Keratinocyte (primary cell): ENCODE measurements around the gene PPP1R3E. TPM values are rescaled to one million over a fixed set of nuclear protein-coding genes. Genes with fewer than 3 reads are reported as not detected.

ENCODE experiments used
- DNase-seq: peaks from one replicate; pipeline ENCODE4 v3.0.0-alpha.2; 2011; ENCODE audit warnings: low read depth, missing footprints, low spot score
- FAIRE-seq: peaks from 2 replicates; lab custom pipeline; 2011; peaks lifted over from hg19 to GRCh38; lab: Jason Lieb, UNC
- H2AFZ ChIP-seq: 2 replicates; pipeline ENCODE4 v1.6.0; 2012; ENCODE audit warnings: low read length, control low read depth, inconsistent platforms; ENCODE audit not compliant: control insufficient read depth
- H3K27ac ChIP-seq: 2 replicates; pipeline ENCODE4 v1.5.1; 2011; ENCODE audit warnings: low read length; ENCODE audit not compliant: control insufficient read depth, insufficient read depth
- H3K27me3 ChIP-seq: 3 replicates; pipeline ENCODE4 v1.6.0; 2011; ENCODE audit warnings: low read length; ENCODE audit not compliant: control insufficient read depth, insufficient read depth; ENCODE audit errors: extremely low read depth
- H3K36me3 ChIP-seq, 2 experiments: 2 replicates in 1 of 2; 3 replicates in 1 of 2; pipeline ENCODE4 v1.5.1; 2011; ENCODE audit warnings: low read length in 2 of 2, mild to moderate bottlenecking in 1 of 2; ENCODE audit not compliant: control insufficient read depth in 2 of 2, insufficient read depth in 2 of 2; ENCODE audit errors: extremely low read depth in 1 of 2
- H3K4me1 ChIP-seq: 3 replicates; pipeline ENCODE4 v1.5.1; 2011; ENCODE audit warnings: low read length; ENCODE audit not compliant: control insufficient read depth, insufficient read depth; ENCODE audit errors: extremely low read depth
- H3K4me2 ChIP-seq: 3 replicates; pipeline ENCODE4 v1.6.0; 2011; ENCODE audit warnings: low read depth, low read length; ENCODE audit not compliant: control insufficient read depth, insufficient read depth; ENCODE audit errors: extremely low read depth
- H3K4me3 ChIP-seq, 3 experiments: fragments of 200-600 bp in 1 of 3; sonication (generic) in 1 of 3; 2 replicates in 2 of 3; 3 replicates in 1 of 3; pipeline ENCODE4 v1.5.1; 2011 to 2016; ENCODE audit warnings: low read length in 3 of 3, mild to moderate bottlenecking in 3 of 3, control low read depth in 2 of 3, inconsistent platforms in 1 of 3, low read depth in 1 of 3, mixed read lengths in 1 of 3, mixed run types in 1 of 3, moderate library complexity in 1 of 3; ENCODE audit not compliant: control insufficient read depth in 2 of 3, insufficient read depth in 2 of 3; ENCODE audit errors: extremely low read depth in 1 of 3
- H3K79me2 ChIP-seq: 2 replicates; pipeline ENCODE4 v1.6.0; 2012; ENCODE audit warnings: low read length; ENCODE audit not compliant: control insufficient read depth, insufficient read depth
- H3K9ac ChIP-seq: 3 replicates; pipeline ENCODE4 v1.6.0; 2011; ENCODE audit warnings: low read length; ENCODE audit not compliant: control insufficient read depth, insufficient read depth; ENCODE audit errors: extremely low read depth
- H3K9me1 ChIP-seq: 3 replicates; pipeline ENCODE4 v1.6.0; 2011; ENCODE audit warnings: low read length; ENCODE audit not compliant: control insufficient read depth, insufficient read depth; ENCODE audit errors: extremely low read depth
- H3K9me3 ChIP-seq: 2 replicates; pipeline ENCODE4 v1.5.1; 2012; ENCODE audit warnings: low read depth, low read length; ENCODE audit not compliant: control insufficient read depth
- H4K20me1 ChIP-seq: 3 replicates; pipeline ENCODE4 v1.6.0; 2011; ENCODE audit warnings: low read length; ENCODE audit not compliant: control insufficient read depth, insufficient read depth; ENCODE audit errors: extremely low read depth
- EZH2 ChIP-seq: IDR thresholded peaks from one replicate; pipeline ENCODE4 v1.6.1; 2012; ENCODE audit warnings: inconsistent platforms, mild to moderate bottlenecking, low read length, moderate library complexity
- dilution Hi-C: fragments of 300-500 bp; cut with MboI; formaldehyde crosslinking; loops from one replicate; pipeline ENCODE4 v1.7.0; 2020; ENCODE audit warnings: low sequenced_read_pairs; ENCODE audit not compliant: extremely low pct_ligation_motif_present
- polyA plus RNA-seq, 5 experiments: library from polyadenylated mRNA; depleted of rRNA in 3 of 5; stranded (reverse) in 3 of 5; stranded (forward) in 1 of 5; unstranded in 1 of 5; fragments of >200 nt; gene quantifications; 1 replicate in 1 of 5; 2 replicates in 3 of 5; 3 replicates in 1 of 5; pipeline versions ENCODE4 v1.2.1 to v1.2.3, GENCODE V29; 2011 to 2012; ENCODE audit warnings: missing spikeins in 2 of 5, low read depth in 1 of 5, low replicate concordance in 1 of 5
- TF ChIP-seq, protein P1 (sequence below), 3 experiments: IDR thresholded peaks in 1 of 3; conservative IDR thresholded peaks in 1 of 3; optimal IDR thresholded peaks in 1 of 3; 2 replicates in 2 of 3; 3 replicates in 1 of 3; pipeline versions ENCODE3 to v1.5.1; 2011; ENCODE audit warnings: low read length in 3 of 3, mild to moderate bottlenecking in 3 of 3, moderate library complexity in 2 of 3, control low read depth in 1 of 3, inconsistent platforms in 1 of 3; ENCODE audit not compliant: insufficient read depth in 2 of 3; ENCODE audit errors: extremely low read depth in 1 of 3

PPP1R3E gene
- polyA plus RNA-seq, 1 donor (not counting 4 experiments of a cell fraction or from before 2014, with no cell fraction given): 2.5 TPM

DNA sequence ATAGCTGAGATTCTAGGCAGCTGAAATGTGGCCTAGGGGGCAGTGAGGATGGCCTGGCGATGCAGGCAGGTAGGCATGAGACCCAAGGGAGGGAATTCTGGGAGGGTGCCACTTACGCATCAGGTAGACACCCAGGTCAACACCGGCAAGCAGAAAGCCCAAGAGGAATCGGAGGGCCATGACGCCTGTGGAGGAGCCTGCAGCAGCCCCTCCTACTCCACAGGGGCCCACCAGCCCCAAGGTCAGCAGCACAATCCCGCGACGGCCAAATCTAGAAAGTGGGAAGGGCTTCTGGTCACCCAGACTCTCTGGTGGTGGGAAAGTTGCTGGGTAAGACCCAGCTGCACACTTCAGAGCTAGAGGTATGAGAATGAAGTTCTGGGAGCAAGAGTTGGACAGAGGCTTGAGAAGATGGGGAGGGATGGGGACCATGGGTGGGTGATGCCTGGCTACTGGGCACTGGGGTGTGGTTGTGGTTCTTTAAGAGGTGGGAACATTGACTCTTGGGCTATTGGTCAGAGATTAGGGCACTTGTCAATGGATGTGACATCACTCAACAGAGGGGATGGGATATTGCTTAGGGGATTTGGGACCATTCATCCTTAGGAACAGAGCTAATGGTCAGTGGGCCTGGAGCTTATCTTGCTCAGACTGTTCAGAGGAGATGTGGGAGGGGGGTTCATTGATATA lies 46.6 kb upstream of the PPP1R3E start:
- Histone ChIP-seq H3K9me3 (no peaks in the 10 kb centered on the region), H3K4me3 (no peak overlapping the region), H3K4me1 (peaks cover 3% of the 10 kb centered on the region), H3K27me3 (peaks cover 22% of the 10 kb centered on the region), H3K9me1 (no peaks in the 10 kb centered on the region), H3K36me3 (no peaks in the 10 kb centered on the region), H3K27ac (no peak overlapping the region), H3K79me2 (no peaks in the 10 kb centered on the region), H3K9ac (no peak overlapping the region), H4K20me1 (no peaks in the 10 kb centered on the region), H2AFZ (no peak overlapping the region), H3K4me2 (no peak overlapping the region)
- TF ChIP-seq, protein P1, sequence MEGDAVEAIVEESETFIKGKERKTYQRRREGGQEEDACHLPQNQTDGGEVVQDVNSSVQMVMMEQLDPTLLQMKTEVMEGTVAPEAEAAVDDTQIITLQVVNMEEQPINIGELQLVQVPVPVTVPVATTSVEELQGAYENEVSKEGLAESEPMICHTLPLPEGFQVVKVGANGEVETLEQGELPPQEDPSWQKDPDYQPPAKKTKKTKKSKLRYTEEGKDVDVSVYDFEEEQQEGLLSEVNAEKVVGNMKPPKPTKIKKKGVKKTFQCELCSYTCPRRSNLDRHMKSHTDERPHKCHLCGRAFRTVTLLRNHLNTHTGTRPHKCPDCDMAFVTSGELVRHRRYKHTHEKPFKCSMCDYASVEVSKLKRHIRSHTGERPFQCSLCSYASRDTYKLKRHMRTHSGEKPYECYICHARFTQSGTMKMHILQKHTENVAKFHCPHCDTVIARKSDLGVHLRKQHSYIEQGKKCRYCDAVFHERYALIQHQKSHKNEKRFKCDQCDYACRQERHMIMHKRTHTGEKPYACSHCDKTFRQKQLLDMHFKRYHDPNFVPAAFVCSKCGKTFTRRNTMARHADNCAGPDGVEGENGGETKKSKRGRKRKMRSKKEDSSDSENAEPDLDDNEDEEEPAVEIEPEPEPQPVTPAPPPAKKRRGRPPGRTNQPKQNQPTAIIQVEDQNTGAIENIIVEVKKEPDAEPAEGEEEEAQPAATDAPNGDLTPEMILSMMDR (optimal IDR thresholded peaks at IDR 0.05 in 1 of 3, IDR thresholded peaks at IDR 0.05 in 1 of 3, conservative IDR thresholded peaks at IDR 0.05 in 1 of 3; ENCODE audit: extremely low read depth in 1 of 3, insufficient read depth in 2 of 3, low read length in 3 of 3): no peak
- TF ChIP-seq EZH2: no peak
- DNase-seq (no peak), FAIRE-seq (no peak)
- dilution Hi-C loops: no loop called here

DNA sequence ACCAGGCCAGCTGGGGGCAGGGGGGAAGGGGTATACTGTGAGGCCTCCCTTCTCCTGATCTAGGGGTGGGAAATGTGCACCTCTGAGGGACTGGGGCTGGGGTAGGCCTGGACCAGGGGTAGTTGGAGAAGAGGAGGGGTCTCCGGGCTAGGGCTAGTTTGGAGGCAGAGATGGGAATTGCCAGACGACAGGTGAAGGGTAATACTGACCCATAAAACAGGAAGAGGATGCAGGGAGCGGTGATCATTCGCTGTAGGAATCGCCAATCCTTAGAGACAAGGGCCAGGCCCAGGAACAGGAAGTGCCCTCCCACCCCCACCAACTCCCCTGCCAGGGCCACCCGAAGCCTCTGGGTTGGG lies 45.6 kb upstream of the PPP1R3E start:
- Histone ChIP-seq H3K27me3 (peaks cover 18% of the 10 kb centered on the region), H3K4me3 (no peak overlapping the region), H3K4me1 (peaks cover 3% of the 10 kb centered on the region), H3K9me1 (no peaks in the 10 kb centered on the region), H4K20me1 (no peaks in the 10 kb centered on the region), H3K9ac (no peak overlapping the region), H3K4me2 (no peak overlapping the region), H3K9me3 (no peaks in the 10 kb centered on the region), H3K79me2 (no peaks in the 10 kb centered on the region), H3K27ac (no peak overlapping the region), H2AFZ (no peak overlapping the region), H3K36me3 (no peaks in the 10 kb centered on the region)
- DNase-seq (no peak), FAIRE-seq (no peak)
- TF ChIP-seq, protein P1 (optimal IDR thresholded peaks at IDR 0.05 in 1 of 3, IDR thresholded peaks at IDR 0.05 in 1 of 3, conservative IDR thresholded peaks at IDR 0.05 in 1 of 3; ENCODE audit: extremely low read depth in 1 of 3, insufficient read depth in 2 of 3, low read length in 3 of 3): no peak
- TF ChIP-seq EZH2: no peak
- dilution Hi-C loops: no loop called here
